Measurements from ENCODE around the gene UNK.
A peak's percentile ranks its signal among the peaks of the same experiment; 100 is the strongest.

UNK gene

DNA sequence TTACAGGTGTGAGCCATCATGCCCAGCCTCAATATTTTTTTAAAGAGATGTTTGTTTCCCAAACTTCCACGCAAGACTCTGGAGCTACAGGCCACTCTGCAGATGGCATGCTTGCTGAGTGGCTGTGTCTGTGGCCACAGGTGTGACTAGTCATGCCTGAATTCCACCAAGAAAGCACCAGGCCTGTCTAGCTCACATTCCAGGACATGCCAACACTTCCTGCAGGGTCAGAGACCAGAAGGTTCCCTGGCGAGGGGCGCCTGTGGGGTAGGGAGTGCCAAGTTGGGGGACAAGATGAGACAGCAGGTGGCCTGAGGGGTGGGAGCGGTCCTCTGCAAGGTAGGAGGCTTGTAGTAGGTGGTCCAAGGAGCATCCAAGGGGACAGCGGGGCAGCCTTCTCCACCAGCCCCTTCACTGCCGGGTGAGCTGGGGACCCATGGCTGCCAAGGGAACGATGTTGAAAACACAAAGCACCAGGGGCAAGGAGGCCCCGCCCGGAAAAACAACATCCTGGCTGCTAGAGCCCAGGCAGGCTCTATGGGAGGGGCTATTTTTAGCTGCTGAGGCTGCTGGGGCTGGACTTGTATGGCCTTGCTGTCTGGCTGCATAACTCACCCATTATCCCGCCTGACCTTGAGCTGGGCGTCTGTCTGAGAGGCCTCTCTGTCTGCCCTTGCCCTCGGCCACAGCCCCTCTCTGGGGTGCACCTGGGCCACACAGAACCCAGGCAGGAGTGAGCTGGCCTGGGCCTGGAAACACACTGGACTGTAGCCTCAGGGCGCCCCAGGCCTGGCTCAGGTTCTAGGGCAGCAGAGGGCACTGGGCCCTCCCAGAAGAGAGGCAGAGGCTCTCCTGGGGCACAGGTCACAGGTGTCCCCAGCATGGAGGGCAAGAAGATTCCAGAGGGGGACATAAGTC is 88.1 kb downstream of the UNK start:
- no peak overlapping the region for H3K4me3 ChIP-seq (ENCODE audit: low read length in 2 of 2)

DNA sequence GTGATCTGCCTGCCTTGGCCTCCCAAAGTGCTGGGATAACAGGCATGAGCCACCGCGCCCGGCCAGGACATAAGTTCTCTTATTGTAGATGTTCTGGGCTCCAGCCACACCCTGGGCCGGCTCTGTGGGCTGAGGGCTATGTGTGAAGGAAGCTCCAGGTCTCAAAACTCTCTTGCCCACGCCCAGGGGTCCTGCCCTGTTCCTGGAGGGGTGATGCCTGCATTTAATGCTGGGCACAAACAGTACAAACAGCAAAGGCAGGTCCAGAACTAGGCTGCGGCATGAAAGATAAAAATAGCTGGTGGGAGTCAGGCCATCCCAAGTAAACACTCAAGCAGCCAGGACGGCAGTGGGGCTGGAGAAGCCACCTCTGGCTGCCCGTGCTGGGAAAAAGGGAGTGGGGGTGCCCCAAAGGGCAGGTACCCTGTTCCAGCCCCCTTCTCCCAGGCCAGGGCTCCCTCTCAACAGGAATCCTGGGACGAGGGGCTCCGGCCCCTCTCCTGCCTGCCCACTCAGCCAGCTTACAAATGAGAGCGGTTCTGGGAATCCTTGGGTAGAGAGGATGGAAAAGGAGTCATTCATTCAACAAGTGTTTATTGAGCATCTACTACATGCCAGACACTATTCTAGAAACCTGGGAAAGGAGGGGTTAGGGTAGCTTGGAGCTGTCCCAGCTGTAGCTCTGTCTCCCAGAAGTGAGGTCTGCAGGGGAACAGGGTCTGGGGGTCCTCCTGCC is 89.1 kb downstream of the UNK start:
- Histone ChIP-seq H3K27ac (ENCODE audit: low read depth in 2 of 2, low read length in 2 of 2) (peak overlapping the region; percentile 89 to 90), H3K9me3 (ENCODE audit: control insufficient read depth in 2 of 2, low read length in 2 of 2) (no peaks in the 10 kb centered on the region), H3K4me3 (ENCODE audit: low read length in 2 of 2) (no peak overlapping the region), H3K27me3 (ENCODE audit: control insufficient read depth in 2 of 2, insufficient read depth in 2 of 2, low read length in 2 of 2) (no peaks in the 10 kb centered on the region), H3K36me3 (ENCODE audit: control insufficient read depth in 2 of 2, insufficient read depth in 2 of 2, low read length in 2 of 2) (peaks cover 5 to 7% of the 10 kb centered on the region in 2 donors), H3K4me1 (ENCODE audit: control insufficient read depth in 2 of 2, insufficient read depth in 2 of 2, low read length in 2 of 2) (peaks cover 42 to 52% of the 10 kb centered on the region in 2 donors), H3K9ac (ENCODE audit: low read depth in 1 of 2, low read length in 2 of 2) (peak overlapping the region in 1 of 2 donors; percentile 60)

More for the DNA sequence above, 88.1 kb downstream of the UNK start:
- Histone ChIP-seq H3K9me3 (ENCODE audit: control insufficient read depth in 2 of 2, low read length in 2 of 2) (no peaks in the 10 kb centered on the region), H3K27me3 (ENCODE audit: control insufficient read depth in 2 of 2, insufficient read depth in 2 of 2, low read length in 2 of 2) (no peaks in the 10 kb centered on the region), H3K9ac (ENCODE audit: low read depth in 1 of 2, low read length in 2 of 2) (peak overlapping the region; percentile 56 to 60), H3K4me1 (ENCODE audit: control insufficient read depth in 2 of 2, insufficient read depth in 2 of 2, low read length in 2 of 2) (peaks cover 42 to 52% of the 10 kb centered on the region in 2 donors), H3K36me3 (ENCODE audit: control insufficient read depth in 2 of 2, insufficient read depth in 2 of 2, low read length in 2 of 2) (peaks cover 5 to 7% of the 10 kb centered on the region in 2 donors), H3K27ac (ENCODE audit: low read depth in 2 of 2, low read length in 2 of 2) (peak overlapping the region; percentile 89 to 90)

DNA sequence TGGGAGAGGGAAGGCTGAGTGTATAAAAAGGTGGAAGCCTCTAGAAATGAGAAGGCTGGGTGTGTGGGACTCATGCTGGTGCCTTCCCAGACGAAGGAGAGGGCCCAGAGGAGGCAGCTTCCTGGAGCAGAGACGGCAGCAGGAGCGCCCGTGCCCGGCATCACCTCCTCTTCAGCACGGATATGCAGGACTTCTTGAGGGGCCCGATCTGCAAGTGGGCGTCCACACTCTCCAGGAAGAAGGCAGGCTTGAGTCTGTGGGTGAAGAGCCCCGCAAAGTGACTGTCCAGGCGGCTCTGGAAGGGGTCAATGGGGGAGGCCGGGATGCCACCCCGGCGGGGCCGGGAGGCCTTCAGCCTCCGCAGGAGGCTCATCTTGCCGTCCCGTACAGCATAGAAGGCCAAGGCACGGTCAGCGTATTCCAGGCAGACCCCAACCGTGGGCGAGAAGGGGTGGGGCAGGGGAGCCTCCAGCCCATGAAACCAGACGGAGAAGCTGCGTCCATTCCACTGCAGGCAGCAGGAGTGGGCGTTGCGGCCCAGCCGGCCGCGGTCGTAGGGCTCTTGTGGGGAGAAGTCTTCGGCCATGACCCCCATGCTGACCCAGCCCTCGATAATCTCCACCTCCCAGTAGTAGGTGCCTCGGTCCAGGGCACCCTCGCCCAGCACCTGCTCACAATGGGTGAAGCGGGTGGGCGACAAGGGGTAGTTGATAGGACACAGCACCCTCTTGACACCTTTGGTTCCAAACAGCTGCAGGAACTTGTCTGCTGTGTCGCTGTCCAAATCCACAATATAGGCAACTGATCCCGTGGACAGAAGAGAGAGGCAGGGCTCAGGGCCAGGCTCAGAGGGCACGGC is 89.9 kb downstream of the UNK start:
- no peaks in the 10 kb centered on the region for H3K9me3 ChIP-seq (ENCODE audit: control insufficient read depth in 2 of 2, low read length in 2 of 2)
- no peak overlapping the region for H3K9ac ChIP-seq (ENCODE audit: low read depth in 1 of 2, low read length in 2 of 2)
- H3K27ac ChIP-seq (ENCODE audit: low read depth in 2 of 2, low read length in 2 of 2): peak overlapping the region; percentile 95 to 97
- H3K4me3 ChIP-seq (ENCODE audit: low read length in 2 of 2): no peak overlapping the region
- peaks cover 41 to 46% of the 10 kb centered on the region in 2 donors for H3K4me1 ChIP-seq (ENCODE audit: control insufficient read depth in 2 of 2, insufficient read depth in 2 of 2, low read length in 2 of 2)
- H3K27me3 ChIP-seq (ENCODE audit: control insufficient read depth in 2 of 2, insufficient read depth in 2 of 2, low read length in 2 of 2): no peaks in the 10 kb centered on the region
- peaks cover 5 to 7% of the 10 kb centered on the region in 2 donors for H3K36me3 ChIP-seq (ENCODE audit: control insufficient read depth in 2 of 2, insufficient read depth in 2 of 2, low read length in 2 of 2)
